Gastrocnemius medialis (tissue), 4 donors: Measurements from ENCODE around the gene SLC24A4.

ENCODE experiments used
- CTCF ChIP-seq, 5 experiments: fragments of 450-650 bp in 3 of 5; fragments of 200-600 bp in 2 of 5; sonication (generic) in 2 of 5; IDR thresholded peaks in 4 of 5; conservative IDR thresholded peaks in 1 of 5; 1 replicate in 4 of 5; 2 replicates in 1 of 5; pipeline ENCODE4 v1.5.1; 2016 to 2019; ENCODE audit warnings: antibody characterized with exemption in 5 of 5, mild to moderate bottlenecking in 3 of 5, moderate library complexity in 3 of 5
- POLR2A ChIP-seq, 2 donors: fragments of 450-650 bp; IDR thresholded peaks; one replicate each; pipeline ENCODE4 v1.6.1; 2017; ENCODE audit warnings: antibody characterized with exemption in 2 of 2, mild to moderate bottlenecking in 2 of 2, moderate library complexity in 2 of 2

DNA sequence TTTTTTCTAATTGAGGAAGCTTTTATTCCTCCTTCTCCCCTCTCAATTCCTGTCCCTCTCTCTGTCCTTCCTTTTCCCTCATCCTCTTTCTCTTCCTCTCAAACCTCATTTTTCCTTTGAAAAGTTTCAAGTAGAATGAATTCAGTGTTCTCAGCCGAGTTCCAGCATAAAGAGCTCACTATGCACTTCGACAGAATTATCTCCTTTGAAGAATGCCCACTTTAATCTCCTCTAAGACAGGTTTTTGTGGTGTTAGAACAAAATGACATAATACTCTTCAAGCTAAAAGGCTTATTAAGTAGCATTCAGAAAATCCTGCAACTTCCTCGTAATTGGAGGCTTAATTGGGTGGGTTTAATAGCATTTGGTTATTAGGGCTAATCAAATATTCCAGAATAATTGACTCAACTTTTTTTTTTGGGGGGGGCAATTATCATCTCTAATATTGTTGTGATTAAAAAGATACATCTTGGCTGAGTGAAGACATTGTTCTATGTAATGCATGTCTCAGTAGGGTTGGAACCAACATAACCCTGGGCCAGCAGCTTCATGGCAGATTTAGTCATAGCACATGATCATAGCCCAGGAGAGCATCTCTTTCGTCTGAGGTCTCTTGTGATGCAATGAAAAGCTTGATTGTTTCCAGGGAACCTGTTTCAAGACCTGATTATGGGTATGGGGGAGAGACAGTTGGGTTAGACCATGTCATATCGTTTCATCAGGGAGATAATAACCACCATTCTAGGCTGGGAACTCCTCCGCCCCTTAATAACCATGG is 25.0 kb upstream of the SLC24A4 start:
- TF ChIP-seq CTCF (IDR thresholded peaks at IDR 0.05 in 4 of 5, conservative IDR thresholded peaks at IDR 0.05 in 1 of 5) = no peak
- no peak for TF ChIP-seq POLR2A (IDR thresholded peaks at IDR 0.05)
